Mucosa of descending colon (tissue), 3 donors: ENCODE measurements around the gene CEP128. TPM values are rescaled to one million over a fixed set of nuclear protein-coding genes. Genes with fewer than 3 reads are reported as not detected.

Experiments used
- ATAC-seq: fragments of 200-7000 bp; cut with Tn5 transposase; one replicate; pipeline ENCODE4 v1.9.1; 2020; ENCODE audit warnings: mild to moderate bottlenecking, moderate library complexity
- DNase-seq, 3 donors: peaks; one replicate each; pipeline ENCODE4 v3.0.0-alpha.2; 2020
- H3K36me3 ChIP-seq: fragments of 200-600 bp; one replicate; pipeline ENCODE4 v1.8.0; 2021; ENCODE audit warnings: low read depth, mild to moderate bottlenecking
- H3K4me1 ChIP-seq: fragments of 200-600 bp; one replicate; pipeline ENCODE4 v1.8.0; 2021; ENCODE audit warnings: low read depth, mild to moderate bottlenecking
- H3K4me3 ChIP-seq: fragments of 200-600 bp; one replicate; pipeline ENCODE4 v1.8.0; 2021; ENCODE audit warnings: mild to moderate bottlenecking
- H3K9me3 ChIP-seq: fragments of 200-600 bp; one replicate; pipeline ENCODE4 v1.8.0; 2021; ENCODE audit warnings: mild to moderate bottlenecking
- intact Hi-C, 2 donors: fragments of 100-400 bp; cut with DNase I in 1 of 2; cut with micrococcal nuclease in 1 of 2; formaldehyde crosslinking; loops; one replicate each; pipeline versions ENCODE4 v1.11.0 to v1.11.1; 2022; cut with DNase I, micrococcal nuclease
- total RNA-seq, 3 donors: library from RNA; stranded (reverse); fragmentation: NEBNext Ultra II Directional in 2 of 3; extraction: Animal tissue kit (Norgen Biotek cat#: 25700) in 2 of 3; gene quantifications; one replicate each; pipeline versions ENCODE4 v1.2.1 to v1.2.4, GENCODE V29; 2021 to 2023
- TF ChIP-seq, protein P1 (sequence below): fragments of 200-600 bp; IDR thresholded peaks from one replicate; pipeline ENCODE4 v1.8.0; 2022; ENCODE audit warnings: antibody characterized with exemption, mild to moderate bottlenecking
- donor health status: DM: no; HTN: no; CAD: no; lungs with moderate emphysema.
- donor health status: DM: no; HTN: no; CAD: no.
- donor health status: DM: no; HTN: yes; CAD: no.

Gene CEP128
- total RNA-seq, 3 donors from 2014 or later, result 5.0 to 10.0 (median 9.3) TPM

DNA sequence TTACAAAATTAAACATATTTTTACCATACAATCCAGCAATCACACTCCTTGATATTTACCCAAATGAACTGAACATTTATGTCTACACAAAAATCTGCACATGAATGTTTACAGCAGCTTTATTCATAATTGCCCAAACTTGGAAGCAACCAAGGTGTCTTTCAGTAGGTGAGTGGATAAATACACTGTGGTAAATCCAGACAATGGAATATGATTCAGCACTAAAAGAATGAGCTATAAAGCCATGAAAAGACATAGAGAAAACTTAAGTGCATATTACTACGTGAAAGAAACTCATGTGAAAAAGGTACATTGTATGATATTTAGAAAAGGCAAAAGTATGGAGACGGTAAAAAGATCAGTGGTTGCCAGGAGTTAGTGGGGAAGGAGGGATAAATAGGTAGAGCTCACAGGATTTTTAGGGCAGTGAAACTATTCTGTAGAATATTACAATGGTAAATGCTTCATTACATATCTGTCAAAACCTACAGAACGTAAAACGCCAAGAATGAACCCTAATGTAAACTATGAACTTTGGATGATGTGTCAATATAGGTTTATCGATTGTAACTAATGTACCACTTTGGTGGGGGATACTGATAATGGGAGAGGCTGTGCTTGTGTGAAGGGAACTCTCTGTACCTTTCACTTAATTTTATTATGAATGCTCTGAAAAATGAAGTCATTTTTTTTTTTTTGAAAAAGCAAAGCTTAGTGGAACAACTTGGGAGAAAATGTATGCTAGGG is 295.7 kb downstream of the CEP128 start:
- intact Hi-C loops, result no loop called here
- TF ChIP-seq, protein P1, sequence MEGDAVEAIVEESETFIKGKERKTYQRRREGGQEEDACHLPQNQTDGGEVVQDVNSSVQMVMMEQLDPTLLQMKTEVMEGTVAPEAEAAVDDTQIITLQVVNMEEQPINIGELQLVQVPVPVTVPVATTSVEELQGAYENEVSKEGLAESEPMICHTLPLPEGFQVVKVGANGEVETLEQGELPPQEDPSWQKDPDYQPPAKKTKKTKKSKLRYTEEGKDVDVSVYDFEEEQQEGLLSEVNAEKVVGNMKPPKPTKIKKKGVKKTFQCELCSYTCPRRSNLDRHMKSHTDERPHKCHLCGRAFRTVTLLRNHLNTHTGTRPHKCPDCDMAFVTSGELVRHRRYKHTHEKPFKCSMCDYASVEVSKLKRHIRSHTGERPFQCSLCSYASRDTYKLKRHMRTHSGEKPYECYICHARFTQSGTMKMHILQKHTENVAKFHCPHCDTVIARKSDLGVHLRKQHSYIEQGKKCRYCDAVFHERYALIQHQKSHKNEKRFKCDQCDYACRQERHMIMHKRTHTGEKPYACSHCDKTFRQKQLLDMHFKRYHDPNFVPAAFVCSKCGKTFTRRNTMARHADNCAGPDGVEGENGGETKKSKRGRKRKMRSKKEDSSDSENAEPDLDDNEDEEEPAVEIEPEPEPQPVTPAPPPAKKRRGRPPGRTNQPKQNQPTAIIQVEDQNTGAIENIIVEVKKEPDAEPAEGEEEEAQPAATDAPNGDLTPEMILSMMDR, result no peak
- H3K36me3 ChIP-seq, result no peaks in the 10 kb centered on the region
- DNase-seq (no peak), ATAC-seq (no peak)
- H3K4me1 ChIP-seq, result no peaks in the 10 kb centered on the region
- H3K4me3 ChIP-seq, result no peak overlapping the region
- no peaks in the 10 kb centered on the region for H3K9me3 ChIP-seq

DNA sequence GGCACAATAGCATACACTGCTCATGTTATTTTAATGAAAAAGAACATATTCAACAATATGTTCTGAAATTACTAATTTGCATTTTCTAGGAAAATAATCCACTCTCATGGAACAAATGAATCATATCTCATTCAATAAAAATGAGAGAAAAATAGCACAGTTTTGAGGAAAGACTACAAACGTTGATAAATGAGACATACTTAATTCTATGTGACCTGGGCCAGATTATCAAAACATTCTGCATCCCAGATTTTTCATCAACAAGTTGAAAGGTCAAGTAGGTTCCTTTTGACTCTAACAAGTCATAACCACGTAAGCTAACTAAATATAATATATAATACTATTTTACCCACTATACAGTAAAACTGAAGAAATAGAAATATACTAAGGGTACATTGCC is 296.7 kb downstream of the CEP128 start:
- DNase-seq (no peak), ATAC-seq (no peak)
- no peaks in the 10 kb centered on the region for H3K9me3 ChIP-seq
- intact Hi-C loops, result no loop called here
- H3K4me1 ChIP-seq, result no peaks in the 10 kb centered on the region
- no peak overlapping the region for H3K4me3 ChIP-seq
- H3K36me3 ChIP-seq, result no peaks in the 10 kb centered on the region
- TF ChIP-seq, protein P1, result no peak

DNA sequence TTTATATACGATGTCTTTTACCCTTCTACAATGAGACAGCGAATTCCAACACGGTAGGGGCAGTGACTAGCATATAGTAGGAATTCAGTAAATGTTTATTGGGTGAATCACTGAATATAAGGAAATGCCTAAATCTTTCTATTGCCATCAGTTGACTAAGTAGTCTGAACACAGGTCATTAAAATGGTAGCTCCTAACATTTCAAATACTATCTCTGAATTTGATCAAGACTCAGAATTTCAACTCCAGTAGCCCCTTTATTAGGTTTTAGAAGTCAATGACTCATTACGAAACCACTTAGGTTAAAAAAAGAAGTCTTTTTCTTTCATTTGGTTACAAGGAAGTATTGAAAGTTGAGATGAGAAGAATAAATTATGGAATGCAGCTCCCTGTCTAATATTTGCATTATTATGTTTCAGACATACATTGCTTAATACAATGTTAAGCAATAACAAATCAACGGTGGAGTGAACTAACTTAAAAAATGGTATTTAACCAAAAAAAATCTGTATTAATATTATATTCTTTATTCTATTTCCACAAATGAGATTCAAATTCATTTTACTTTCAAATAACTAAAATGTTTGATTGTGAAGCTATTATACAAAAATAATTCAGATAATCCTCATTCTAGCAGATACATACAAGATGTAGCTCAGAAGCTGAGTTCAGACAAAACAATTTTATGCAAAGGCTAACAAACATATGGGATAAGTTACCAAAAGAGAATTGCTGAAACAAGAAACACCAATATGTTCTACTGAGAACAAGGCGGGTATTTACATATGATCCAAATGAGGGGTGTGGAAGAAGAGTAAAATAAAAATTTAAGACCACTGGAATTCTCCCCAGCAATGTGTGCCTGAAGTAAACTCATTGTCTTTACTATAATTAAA is 302.7 kb downstream of the CEP128 start:
- Histone ChIP-seq H3K9me3 (no peaks in the 10 kb centered on the region), H3K36me3 (no peaks in the 10 kb centered on the region), H3K4me3 (no peak overlapping the region), H3K4me1 (no peaks in the 10 kb centered on the region)
- TF ChIP-seq, protein P1, result no peak
- ATAC-seq (no peak), DNase-seq (no peak)
- intact Hi-C loops, result no loop called here

DNA sequence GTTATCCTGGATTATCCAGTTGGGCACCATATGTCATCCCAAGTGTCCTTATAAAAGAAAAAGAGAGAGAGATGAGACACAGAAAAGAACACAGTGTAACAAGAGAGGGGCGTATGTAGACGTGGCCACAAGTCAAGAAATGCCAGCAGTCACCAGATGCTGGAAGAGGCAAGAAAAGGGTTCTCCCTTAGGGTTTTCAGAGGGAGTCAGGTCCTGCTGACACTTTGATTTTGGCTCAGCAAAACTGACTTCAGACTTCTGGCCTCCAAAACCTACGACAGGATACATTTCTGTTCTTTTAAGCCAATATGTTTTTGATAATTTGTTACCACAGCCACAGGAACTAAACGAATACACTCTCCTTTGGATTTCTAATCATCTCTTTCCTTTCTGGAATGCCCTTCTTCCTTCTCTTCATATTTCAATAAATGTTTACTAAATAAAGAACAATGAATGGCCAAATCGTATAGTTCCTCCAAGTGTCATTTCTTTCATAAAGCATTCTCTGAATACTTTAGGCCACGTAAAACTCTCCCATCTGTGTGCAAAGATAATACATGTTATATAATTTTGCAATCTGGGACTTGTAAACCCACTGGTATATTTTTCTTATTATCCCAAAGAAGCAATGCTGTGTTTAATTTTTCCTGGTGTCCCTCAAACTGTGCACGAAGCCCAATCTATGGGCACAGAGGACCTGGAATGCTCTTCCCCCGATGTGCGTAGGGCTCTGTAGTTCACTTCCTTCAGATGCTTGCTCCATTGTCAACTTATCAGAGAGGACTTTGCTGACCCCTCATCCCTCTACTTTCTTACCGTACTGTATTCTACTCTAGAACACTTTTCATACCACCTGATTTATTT is 303.6 kb downstream of the CEP128 start:
- no peak for ATAC-seq
- Histone ChIP-seq H3K36me3 (no peaks in the 10 kb centered on the region), H3K4me1 (no peaks in the 10 kb centered on the region), H3K9me3 (no peaks in the 10 kb centered on the region), H3K4me3 (no peak overlapping the region)
- intact Hi-C loops, result no loop called here
- DNase-seq, result no peak
- TF ChIP-seq, protein P1, result no peak

DNA sequence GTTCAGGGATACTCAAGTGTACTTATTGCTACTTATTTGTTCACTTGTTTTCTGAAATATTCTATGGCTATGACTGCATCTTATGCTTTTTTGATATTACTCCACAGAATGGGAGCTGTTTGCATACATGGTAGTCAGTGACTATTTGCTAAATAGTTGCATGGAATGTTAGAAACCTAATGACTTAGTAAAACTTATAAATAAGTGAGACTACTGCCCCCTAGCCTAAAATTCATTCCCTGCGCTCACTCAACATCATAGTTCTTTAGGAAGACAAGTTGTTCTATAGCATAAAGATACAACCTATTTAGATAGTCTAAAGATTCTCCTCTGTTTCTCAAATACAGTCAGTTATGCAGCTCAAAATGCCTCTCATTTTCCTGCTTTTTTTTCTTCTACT is 305.5 kb downstream of the CEP128 start:
- ATAC-seq, result no peak
- H3K4me3 ChIP-seq, result no peak overlapping the region
- no peaks in the 10 kb centered on the region for H3K9me3 ChIP-seq
- intact Hi-C loops, result no loop called here
- H3K36me3 ChIP-seq, result no peaks in the 10 kb centered on the region
- no peaks in the 10 kb centered on the region for H3K4me1 ChIP-seq
- DNase-seq, result no peak
- TF ChIP-seq, protein P1, result no peak
